Measurements from ENCODE around the gene NF2. TPM values are rescaled to one million over a fixed set of nuclear protein-coding genes. Genes with fewer than 3 reads are reported as not detected.

NF2 gene
- total RNA-seq, 1 experiment from 2014 or later = 56.9 TPM

GRCh38 chr22:29578462-29579200, 24.8 kb upstream of the NF2 start (continued):
- no peak for TF ChIP-seq USF2 (CRISPR knock-in tag; IDR thresholded peaks at IDR 0.05)
- TF ChIP-seq ZNF317 (CRISPR knock-in tag; IDR thresholded peaks at IDR 0.05; ENCODE audit: borderline replicate concordance, low read depth) = no peak
- no peak for TF ChIP-seq ELF4 (CRISPR knock-in tag; IDR thresholded peaks at IDR 0.05; ENCODE audit: low read depth)

GRCh38 chr22:29580200-29580810, 23.1 kb upstream of the NF2 start:
- no peaks in the 10 kb centered on the region for H3K27me3 Mint-ChIP-seq (ENCODE audit: low read depth)
- peak overlapping the region; percentile 96 for H3K27ac Mint-ChIP-seq
- peak overlapping the region; percentile 96 for H3K4me3 Mint-ChIP-seq
- ChIA-PET CTCF (interaction anchor here (1.1 to 1.3 kb wide), 3 partner anchors 26 to 55 kb away, joined by 3 to 4 read pairs (median 3); no protein-coding TSS in a partner anchor), POLR2A (interaction anchor here (1.3 kb wide), 1 partner anchor 27 kb away, joined by 6 read pairs; the partner anchor contains the start of gene THOC5)
- H3K36me3 Mint-ChIP-seq = peaks cover 5% of the 10 kb centered on the region
- ATAC-seq (peak; percentile 11), DNase-seq (ENCODE audit: low spot score) (peak; percentile 21)
- peaks cover 26% of the 10 kb centered on the region for H3K4me1 Mint-ChIP-seq
- TF ChIP-seq GABPB1 (CRISPR knock-in tag; IDR thresholded peaks at IDR 0.05) (peak; percentile 52), GRHL2 (CRISPR knock-in tag; IDR thresholded peaks at IDR 0.05; ENCODE audit: insufficient replicate concordance, severe bottlenecking) (no peak), TEAD4 (CRISPR knock-in tag; IDR thresholded peaks at IDR 0.05) (no peak), EMX1 (CRISPR knock-in tag; IDR thresholded peaks at IDR 0.05) (peak; percentile 84; the same call in 1 of the 2 replicates), MLX (CRISPR knock-in tag; IDR thresholded peaks at IDR 0.05) (no peak), RORB (CRISPR knock-in tag; IDR thresholded peaks at IDR 0.05) (no peak), AR (CRISPR knock-in tag; IDR thresholded peaks at IDR 0.05) (peak; percentile 75; the same call in 1 of the 2 replicates), USF1 (CRISPR knock-in tag; IDR thresholded peaks at IDR 0.05) (0 out of 2 replicates have a peak, but pooled peaks have one; percentile 17), ARID4B (CRISPR knock-in tag; IDR thresholded peaks at IDR 0.05; ENCODE audit: borderline replicate concordance) (no peak), IRF2 (CRISPR knock-in tag; IDR thresholded peaks at IDR 0.05; ENCODE audit: borderline replicate concordance, low read depth) (no peak), FOXP1 (CRISPR knock-in tag; IDR thresholded peaks at IDR 0.05; ENCODE audit: borderline replicate concordance) (0 out of 2 replicates have a peak, but pooled peaks have one; percentile 9), ZNF671 (CRISPR knock-in tag; IDR thresholded peaks at IDR 0.05) (peak; percentile 55; the same call in 1 of the 2 replicates), MAX (CRISPR knock-in tag; IDR thresholded peaks at IDR 0.05) (peak; percentile 64; the same call in 1 of the 2 replicates), RELA (CRISPR knock-in tag; IDR thresholded peaks at IDR 0.05; ENCODE audit: borderline replicate concordance) (no peak), SMAD3 (CRISPR knock-in tag; IDR thresholded peaks at IDR 0.05; ENCODE audit: borderline replicate concordance) (no peak)
- H3K9me3 Mint-ChIP-seq = no peaks in the 10 kb centered on the region

Data from WTC11 (cell line).